B cell (primary cell): ENCODE results near the gene MLIP. TPM values are rescaled to one million over a fixed set of nuclear protein-coding genes. Genes with fewer than 3 reads are reported as not detected.

Experiments used
- ATAC-seq: fragments of 200-7000 bp; cut with Tn5 transposase; one replicate; pipeline ENCODE4 v1.10.0; 2021; ENCODE audit warnings: low read depth, mild to moderate bottlenecking, moderate number of reproducible peaks, moderate library complexity
- CTCF ChIA-PET: fragments of 350-600 bp; sonication (Branson Sonifier 250); formaldehyde crosslinking; loops from one replicate; lab custom pipeline; 2021; ENCODE audit warnings: antibody characterized with exemption, inconsistent platforms; lab: Charles Lee
- POLR2A ChIA-PET: fragments of 350-600 bp; sonication (Branson Sonifier 250); formaldehyde crosslinking; loops from one replicate; lab custom pipeline; 2021; ENCODE audit warnings: antibody characterized with exemption; lab: Charles Lee
- DNase-seq: peaks from one replicate; pipeline ENCODE4 v3.0.0; 2013
- H2AFZ ChIP-seq: 2 replicates; pipeline ENCODE4 v1.6.1; 2012; ENCODE audit warnings: mild to moderate bottlenecking, low read depth, low read length; ENCODE audit not compliant: insufficient read depth, poor library complexity, severe bottlenecking
- H3K27ac ChIP-seq, 2 donors: 1 replicate in 1 of 2; 2 replicates in 1 of 2; pipeline ENCODE4 v1.5.1; 2012 to 2013; ENCODE audit warnings: low read length in 2 of 2, mild to moderate bottlenecking in 2 of 2, moderate library complexity in 1 of 2
- H3K27me3 ChIP-seq, 4 experiments: fragments of 200-600 bp in 1 of 4; sonication (generic) in 1 of 4; replicated peaks in 1 of 4; 1 replicate in 2 of 4; 2 replicates in 2 of 4; pipeline versions ENCODE4 v1.6.1 to v1.7.0; 2013 to 2016; ENCODE audit warnings: low read length in 3 of 4, mild to moderate bottlenecking in 2 of 4, mixed read lengths in 1 of 4, moderate library complexity in 1 of 4; ENCODE audit not compliant: insufficient read depth in 4 of 4, control insufficient read depth in 3 of 4; ENCODE audit errors: control extremely low read depth in 1 of 4
- H3K36me3 ChIP-seq, 2 experiments: replicated peaks in 1 of 2; 1 replicate in 1 of 2; 2 replicates in 1 of 2; pipeline versions ENCODE4 v1.6.1 to v1.7.1; 2013; ENCODE audit warnings: low read length in 1 of 2; ENCODE audit not compliant: insufficient read depth in 2 of 2, control insufficient read depth in 1 of 2; ENCODE audit errors: control extremely low read depth in 1 of 2, extremely low read depth in 1 of 2
- H3K4me1 ChIP-seq, 2 donors: fragments of 200-600 bp in 1 of 2; sonication (generic) in 1 of 2; 1 replicate in 1 of 2; 2 replicates in 1 of 2; pipeline versions ENCODE4 v1.5.1 to v1.6.1; 2013 to 2017; ENCODE audit warnings: low read length in 2 of 2; ENCODE audit not compliant: control insufficient read depth in 2 of 2, insufficient read depth in 2 of 2
- H3K4me2 ChIP-seq: replicated peaks from 2 replicates; pipeline ENCODE3; 2012; ENCODE audit warnings: mild to moderate bottlenecking, low read depth, low read length; ENCODE audit not compliant: poor library complexity, severe bottlenecking
- H3K4me3 ChIP-seq, 5 experiments: fragments of 200-600 bp in 1 of 5; sonication (generic) in 1 of 5; 1 replicate in 3 of 5; 2 replicates in 2 of 5; pipeline versions ENCODE4 v1.5.1 to v1.7.0; 2011 to 2016; ENCODE audit warnings: low read length in 4 of 5, mild to moderate bottlenecking in 4 of 5, low read depth in 2 of 5, control low read depth in 1 of 5, moderate library complexity in 1 of 5; ENCODE audit not compliant: insufficient read depth in 1 of 5; ENCODE audit errors: control extremely low read depth in 1 of 5, extremely low read depth in 1 of 5
- H3K79me2 ChIP-seq: fragments of 200-600 bp; sonication (generic); one replicate; pipeline ENCODE4 v1.6.0; 2016; ENCODE audit warnings: low read length; ENCODE audit not compliant: control insufficient read depth, insufficient read depth
- H3K9ac ChIP-seq: fragments of 200-600 bp; sonication (generic); 2 replicates; pipeline ENCODE4 v1.6.1; 2017; ENCODE audit warnings: mild to moderate bottlenecking, low read length, moderate library complexity
- H3K9me3 ChIP-seq, 3 donors: one replicate each; pipeline versions ENCODE4 v1.6.1 to v1.7.1; 2013; ENCODE audit warnings: low read length in 2 of 3; ENCODE audit not compliant: control insufficient read depth in 2 of 3, insufficient read depth in 1 of 3; ENCODE audit errors: control extremely low read depth in 1 of 3
- H4K20me1 ChIP-seq: 2 replicates; pipeline ENCODE4 v1.6.0; 2012; ENCODE audit warnings: mild to moderate bottlenecking, low read length; ENCODE audit not compliant: insufficient read depth, control insufficient read depth, poor library complexity, severe bottlenecking
- H3K27ac Mint-ChIP-seq: one replicate; pipeline ENCODE4 v1.8.0; 2021; ENCODE audit warnings: mixed read lengths
- H3K27me3 Mint-ChIP-seq: one replicate; pipeline ENCODE4 v1.8.0; 2021; ENCODE audit warnings: mixed read lengths
- H3K4me1 Mint-ChIP-seq: one replicate; pipeline ENCODE4 v1.8.0; 2021; ENCODE audit warnings: mixed read lengths
- H3K4me3 Mint-ChIP-seq: one replicate; pipeline ENCODE4 v1.8.0; 2021; ENCODE audit warnings: mixed read lengths
- H3K9me3 Mint-ChIP-seq: one replicate; pipeline ENCODE4 v1.8.0; 2022; ENCODE audit warnings: mixed read lengths; ENCODE audit not compliant: insufficient read depth
- CTCF ChIP-seq: fragments of 200-600 bp; IDR thresholded peaks from one replicate; pipeline ENCODE4 v1.8.0; 2022; ENCODE audit warnings: antibody characterized with exemption, mild to moderate bottlenecking
- EZH2 ChIP-seq: IDR thresholded peaks from 2 replicates; pipeline ENCODE4 v1.6.1; 2012; ENCODE audit warnings: borderline replicate concordance, low read depth, mild to moderate bottlenecking, moderate library complexity, low read length; ENCODE audit not compliant: insufficient read depth, poor library complexity, severe bottlenecking
- WGBS: methylation state at CpG from one replicate; pipeline ENCODE4 v1.1.5; 2013; ENCODE audit warnings: missing lambda C conversion rate; ENCODE audit not compliant: insufficient coverage; 5-methylcytosine and 5-hydroxymethylcytosine counted together
- intact Hi-C: fragments of 100-400 bp; cut with micrococcal nuclease; formaldehyde crosslinking; loops from one replicate; pipeline ENCODE4 v1.10.0; 2022
- polyA plus RNA-seq: library from polyadenylated mRNA; depleted of rRNA; stranded (reverse); fragments of >200 nt; gene quantifications from 2 replicates; pipeline ENCODE4 v1.2.3, GENCODE V29; 2012
- total RNA-seq, 2 donors: library from RNA; stranded (reverse); fragments of 120-200 nt in 1 of 2; gene quantifications; 1 replicate in 1 of 2; 2 replicates in 1 of 2; pipeline versions ENCODE4 v1.2.3 to v1.2.4, GENCODE V29; 2013 to 2022

The MLIP gene
- total and polyA plus RNA-seq, 2 donors (not counting 1 experiment from before 2014, with no cell fraction given) = not detected

DNA sequence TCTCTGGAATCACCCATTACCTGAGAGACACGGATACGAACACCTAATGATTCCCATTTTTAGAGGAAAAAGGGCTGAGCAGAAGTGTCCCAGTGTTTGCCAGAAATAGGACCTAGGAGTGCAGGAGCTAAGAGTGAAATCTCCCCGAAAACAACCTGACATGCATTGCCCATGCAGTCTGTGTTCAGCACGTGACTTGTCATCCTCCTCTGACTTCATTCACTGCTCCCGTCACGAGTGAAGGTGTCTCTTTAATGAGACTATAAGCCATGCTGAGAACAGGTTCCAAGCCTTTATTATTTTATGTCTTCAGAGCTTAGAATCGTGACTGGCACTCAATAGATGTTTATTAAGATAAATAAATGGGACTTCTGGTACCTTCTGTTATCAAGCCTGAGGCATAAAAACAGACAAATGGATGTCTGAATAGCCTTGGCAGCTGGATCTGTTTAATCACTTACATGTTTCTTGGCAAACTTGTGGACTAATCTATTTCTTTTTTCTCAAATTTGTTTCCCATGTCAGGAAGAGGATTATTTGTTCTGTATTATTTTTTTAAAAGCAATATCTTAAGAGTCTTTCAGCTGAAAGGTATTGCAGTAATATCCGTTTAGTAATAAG lies 3.7 kb upstream of the MLIP start:
- intact Hi-C loops = no loop called here
- H4K20me1 ChIP-seq = no peaks in the 10 kb centered on the region
- CTCF ChIA-PET = no interaction called here

DNA sequence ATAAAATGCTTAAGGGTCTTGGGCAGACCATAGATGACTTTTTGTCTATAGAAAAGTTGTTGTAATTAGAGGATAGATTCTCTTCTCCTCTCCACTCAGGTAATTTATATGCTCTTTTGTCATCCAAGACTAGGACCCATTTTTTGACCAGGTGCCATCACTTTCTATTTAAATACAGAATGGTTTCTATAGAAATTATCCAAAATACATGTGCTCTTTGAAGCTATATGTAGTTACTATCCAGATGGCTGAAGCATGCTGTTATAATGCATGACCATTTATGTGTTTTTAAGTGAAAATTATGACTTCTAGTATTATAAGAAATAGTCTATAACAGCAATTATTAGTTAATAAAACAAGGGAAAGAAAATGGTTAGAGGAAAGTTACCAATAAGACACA lies 3.0 kb upstream of the MLIP start:
- no peak overlapping the region for H3K27ac ChIP-seq
- H3K36me3 ChIP-seq = no peaks in the 10 kb centered on the region
- no peaks in the 10 kb centered on the region for H3K4me1 ChIP-seq
- no peak overlapping the region for H3K27ac Mint-ChIP-seq
- H3K9me3 ChIP-seq = no peaks in the 10 kb centered on the region
- TF ChIP-seq CTCF (no peak), EZH2 (no peak)
- H3K4me2 ChIP-seq = no peak overlapping the region
- no peak overlapping the region for H3K4me3 ChIP-seq
- DNase-seq (no peak), ATAC-seq (no peak)
- no peaks in the 10 kb centered on the region for H4K20me1 ChIP-seq
- ChIA-PET CTCF (no interaction called here), POLR2A (no interaction called here)
- H3K27me3 Mint-ChIP-seq = no peaks in the 10 kb centered on the region
- H3K27me3 ChIP-seq = no peaks in the 10 kb centered on the region
- no peak overlapping the region for H2AFZ ChIP-seq
- no peaks in the 10 kb centered on the region for H3K9me3 Mint-ChIP-seq
- H3K4me1 Mint-ChIP-seq = no peaks in the 10 kb centered on the region
- intact Hi-C loops = no loop called here
- no peak overlapping the region for H3K4me3 Mint-ChIP-seq
- no peaks in the 10 kb centered on the region for H3K79me2 ChIP-seq
- H3K9ac ChIP-seq = no peak overlapping the region

More for the DNA sequence above, 3.7 kb upstream of the MLIP start:
- Mint-ChIP-seq H3K4me1 (no peaks in the 10 kb centered on the region), H3K27me3 (peaks cover under 1% of the 10 kb centered on the region), H3K27ac (no peak overlapping the region), H3K4me3 (no peak overlapping the region), H3K9me3 (no peaks in the 10 kb centered on the region)
- POLR2A ChIA-PET = no interaction called here
- no peak overlapping the region for H3K4me2 ChIP-seq
- ATAC-seq (no peak), DNase-seq (no peak)
- H3K9ac ChIP-seq = no peak overlapping the region
- WGBS = 81% methylated on average over 2 of the region's 8 CpGs
- H3K9me3 ChIP-seq = no peaks in the 10 kb centered on the region
- no peak overlapping the region for H3K27ac ChIP-seq
- no peaks in the 10 kb centered on the region for H3K4me1 ChIP-seq
- no peaks in the 10 kb centered on the region for H3K36me3 ChIP-seq
- no peaks in the 10 kb centered on the region for H3K79me2 ChIP-seq
- H3K27me3 ChIP-seq = no peaks in the 10 kb centered on the region
- H2AFZ ChIP-seq = no peak overlapping the region
- no peak overlapping the region for H3K4me3 ChIP-seq
- TF ChIP-seq EZH2 = no peak
- TF ChIP-seq CTCF = no peak
